ENCODE measurements around the gene TBC1D9. TPM values are rescaled to one million over a fixed set of nuclear protein-coding genes. Genes with fewer than 3 reads are reported as not detected.

TBC1D9 gene
- total RNA-seq, 6 experiments from 2014 or later: 6.6 to 17.9 (median 9.4) TPM

DNA sequence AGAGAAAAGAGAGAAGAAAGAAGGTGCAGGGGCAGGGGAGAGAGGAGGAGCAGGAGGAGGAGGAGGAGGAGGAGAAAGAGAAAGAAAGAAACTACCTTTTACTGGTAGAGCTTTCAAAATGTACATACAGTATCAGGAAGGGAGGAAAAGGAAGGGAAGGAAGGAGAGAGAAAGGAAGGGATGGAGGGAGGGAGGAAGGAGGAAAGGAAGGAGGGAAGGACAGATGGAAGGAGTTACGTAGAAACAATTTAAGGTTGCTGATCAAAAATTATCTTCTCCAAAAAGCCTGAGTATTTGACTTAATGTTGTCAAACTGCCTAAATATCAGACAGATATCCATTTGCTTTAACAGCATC lies 13.4 kb downstream of the TBC1D9 start:
- TF ChIP-seq, protein P1, sequence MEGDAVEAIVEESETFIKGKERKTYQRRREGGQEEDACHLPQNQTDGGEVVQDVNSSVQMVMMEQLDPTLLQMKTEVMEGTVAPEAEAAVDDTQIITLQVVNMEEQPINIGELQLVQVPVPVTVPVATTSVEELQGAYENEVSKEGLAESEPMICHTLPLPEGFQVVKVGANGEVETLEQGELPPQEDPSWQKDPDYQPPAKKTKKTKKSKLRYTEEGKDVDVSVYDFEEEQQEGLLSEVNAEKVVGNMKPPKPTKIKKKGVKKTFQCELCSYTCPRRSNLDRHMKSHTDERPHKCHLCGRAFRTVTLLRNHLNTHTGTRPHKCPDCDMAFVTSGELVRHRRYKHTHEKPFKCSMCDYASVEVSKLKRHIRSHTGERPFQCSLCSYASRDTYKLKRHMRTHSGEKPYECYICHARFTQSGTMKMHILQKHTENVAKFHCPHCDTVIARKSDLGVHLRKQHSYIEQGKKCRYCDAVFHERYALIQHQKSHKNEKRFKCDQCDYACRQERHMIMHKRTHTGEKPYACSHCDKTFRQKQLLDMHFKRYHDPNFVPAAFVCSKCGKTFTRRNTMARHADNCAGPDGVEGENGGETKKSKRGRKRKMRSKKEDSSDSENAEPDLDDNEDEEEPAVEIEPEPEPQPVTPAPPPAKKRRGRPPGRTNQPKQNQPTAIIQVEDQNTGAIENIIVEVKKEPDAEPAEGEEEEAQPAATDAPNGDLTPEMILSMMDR (IDR thresholded peaks at IDR 0.05): no peak
- TF ChIP-seq POLR2A (IDR thresholded peaks at IDR 0.05): no peak
- intact Hi-C loops (cut with DNase I): no loop called here
- Histone ChIP-seq H3K27me3 (no peaks in the 10 kb centered on the region), H3K9me3 (no peaks in the 10 kb centered on the region), H3K36me3 (no peaks in the 10 kb centered on the region), H3K4me3 (no peak overlapping the region), H3K4me1 (peaks cover 0 to 8% (median 0%) of the 10 kb centered on the region in 4 donors), H3K27ac (no peak overlapping the region)
- WGBS (ENCODE audit: insufficient coverage, low coverage, low lambda C conversion rate, missing lambda C conversion rate): 83% methylated on average over 1 of the region's 1 CpG
- no peak for DNase-seq
- no peak for ATAC-seq

DNA sequence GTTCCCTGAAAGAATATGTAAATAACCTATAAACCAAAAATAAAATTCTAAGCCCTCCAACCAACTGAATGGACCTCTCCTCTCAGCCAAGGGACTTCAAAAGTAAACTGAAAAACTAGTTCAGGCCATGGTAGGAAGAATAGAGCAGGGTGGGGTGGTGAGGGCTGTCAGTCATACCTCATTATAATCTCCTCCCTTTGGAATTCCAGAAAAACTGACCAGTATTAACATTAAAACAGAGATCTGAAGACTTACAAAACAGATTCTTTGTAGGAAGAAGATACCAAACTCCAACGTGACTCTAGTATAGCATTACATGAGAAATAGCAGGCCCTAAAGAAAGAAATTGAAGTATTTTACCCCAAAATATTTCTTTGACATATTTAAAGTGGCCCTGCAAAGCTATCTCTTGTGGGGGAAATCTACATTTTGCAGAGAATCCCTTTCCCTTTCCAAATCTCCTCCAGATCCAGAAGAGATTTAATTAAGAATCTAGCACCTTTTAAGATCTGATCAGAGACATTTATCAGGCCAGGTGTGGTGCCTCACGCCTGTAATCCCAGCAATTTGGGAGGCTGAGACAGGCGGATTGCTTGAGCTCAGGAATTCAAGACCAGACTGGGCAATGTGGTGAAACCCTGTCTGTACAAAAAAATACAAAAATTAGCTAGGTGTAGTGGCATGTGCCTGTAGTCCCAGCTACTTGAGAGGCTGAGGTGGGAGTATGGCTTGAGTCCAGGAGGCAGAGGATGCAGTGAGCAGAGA lies 15.1 kb downstream of the TBC1D9 start:
- Histone ChIP-seq H3K36me3 (no peaks in the 10 kb centered on the region), H3K27me3 (no peaks in the 10 kb centered on the region), H3K9me3 (no peaks in the 10 kb centered on the region), H3K4me3 (no peak overlapping the region), H3K27ac (no peak overlapping the region), H3K4me1 (peaks cover 0 to 11% (median 0%) of the 10 kb centered on the region in 4 donors)
- intact Hi-C loops (cut with DNase I): no loop called here
- 79% methylated on average over 3 of the region's 3 CpGs for WGBS (ENCODE audit: insufficient coverage, low coverage, low lambda C conversion rate, missing lambda C conversion rate)
- no peak for ATAC-seq
- no peak for TF ChIP-seq POLR2A (IDR thresholded peaks at IDR 0.05)
- TF ChIP-seq, protein P1 (IDR thresholded peaks at IDR 0.05): no peak
- no peak for DNase-seq

- Histone ChIP-seq H3K36me3 (no peaks in the 10 kb centered on the region), H3K4me3 (no peak overlapping the region), H3K9me3 (no peaks in the 10 kb centered on the region), H3K27ac (no peak overlapping the region), H3K27me3 (no peaks in the 10 kb centered on the region), H3K4me1 (peaks cover 0 to 11% (median 0%) of the 10 kb centered on the region in 4 donors)
- DNase-seq: no peak
- 67% methylated on average over 1 of the region's 1 CpG for WGBS (ENCODE audit: insufficient coverage, low coverage, low lambda C conversion rate, missing lambda C conversion rate)
- intact Hi-C loops (cut with DNase I): no loop called here
- no peak for ATAC-seq
- no peak for TF ChIP-seq POLR2A (IDR thresholded peaks at IDR 0.05)
- TF ChIP-seq, protein P1 (IDR thresholded peaks at IDR 0.05): no peak
Measured at GRCh38 chr4:140740422-140740821, 15.8 kb downstream of the TBC1D9 start.

GRCh38 chr4:140739971-140740370 lies 16.2 kb downstream of the TBC1D9 start:
- no peak for DNase-seq
- no peak overlapping the region for H3K4me3 ChIP-seq
- no peaks in the 10 kb centered on the region for H3K9me3 ChIP-seq
- TF ChIP-seq, protein P1 (IDR thresholded peaks at IDR 0.05): no peak
- TF ChIP-seq POLR2A (IDR thresholded peaks at IDR 0.05): no peak
- peak in 1 of 4 donors; percentile 62 for ATAC-seq
- peaks cover 0 to 11% (median 0%) of the 10 kb centered on the region in 4 donors for H3K4me1 ChIP-seq
- intact Hi-C loops (cut with DNase I): no loop called here
- no peaks in the 10 kb centered on the region for H3K36me3 ChIP-seq
- no peaks in the 10 kb centered on the region for H3K27me3 ChIP-seq
- no peak overlapping the region for H3K27ac ChIP-seq

All from right lobe of liver (tissue), 6 donors.